HG03175 (cell line): ENCODE measurements around the gene PRXL2A.
"Not testable (repeated sequence)": the region's sequence is repeated elsewhere in the genome, so short reads cannot be mapped to it uniquely, and the experiment has no call there.

Experiments
- ATAC-seq: cut with Tn5 transposase; IDR thresholded peaks from one replicate; pipeline ENCODE4 v1.9.1; 2021; ENCODE audit warnings: mild to moderate bottlenecking, moderate library complexity; ENCODE audit not compliant: unreplicated experiment

Gene PRXL2A

GRCh38 chr10:80410578-80411145, 2.3 kb downstream of the PRXL2A start:
- ATAC-seq = no peak

- no peak for ATAC-seq
Measured at GRCh38 chr10:80411267-80411668, 2.9 kb downstream of the PRXL2A start.

GRCh38 chr10:80411681-80412220, 3.4 kb downstream of the PRXL2A start:
- no peak for ATAC-seq

- ATAC-seq = no peak
Measured at GRCh38 chr10:80412486-80412885, 4.1 kb downstream of the PRXL2A start.

- ATAC-seq = no peak
Measured at GRCh38 chr10:80413271-80413996, 5.1 kb downstream of the PRXL2A start.

- no peak for ATAC-seq
Measured at GRCh38 chr10:80414142-80414895, 6.0 kb downstream of the PRXL2A start.

GRCh38 chr10:80415734-80416478, 7.6 kb downstream of the PRXL2A start:
- no peak for ATAC-seq

GRCh38 chr10:80416479-80417098, 8.2 kb downstream of the PRXL2A start:
- ATAC-seq = no peak

- ATAC-seq = not testable (repeated sequence)
Measured at GRCh38 chr10:80417256-80417655, 8.9 kb downstream of the PRXL2A start.

GRCh38 chr10:80421050-80421706, 12.8 kb downstream of the PRXL2A start:
- peak; percentile 19 for ATAC-seq

GRCh38 chr10:80421707-80422536, 13.6 kb downstream of the PRXL2A start:
- peak; percentile 93 for ATAC-seq

GRCh38 chr10:80425901-80426300, 17.6 kb downstream of the PRXL2A start:
- ATAC-seq = no peak

- no peak for ATAC-seq
Measured at GRCh38 chr10:80427541-80427940, 19.2 kb downstream of the PRXL2A start.

GRCh38 chr10:80429521-80429973, 21.2 kb downstream of the PRXL2A start:
- ATAC-seq = no peak

- no peak for ATAC-seq
Measured at GRCh38 chr10:80433134-80433533, 24.8 kb downstream of the PRXL2A start.

- no peak for ATAC-seq
Measured at GRCh38 chr10:80436446-80437098, 28.2 kb downstream of the PRXL2A start.

- ATAC-seq = no peak
Measured at GRCh38 chr10:80437227-80437626, 28.9 kb downstream of the PRXL2A start.

GRCh38 chr10:80441831-80442230, 33.5 kb downstream of the PRXL2A start:
- no peak for ATAC-seq

GRCh38 chr10:80442879-80443278, 34.5 kb downstream of the PRXL2A start:
- ATAC-seq = no peak
